Fibroblast of villous mesenchyme (primary cell): ENCODE data around the gene CDC42SE1. TPM values are rescaled to one million over a fixed set of nuclear protein-coding genes. Genes with fewer than 3 reads are reported as not detected.

Source experiments
- DNase-seq: peaks from one replicate; pipeline ENCODE4 v3.0.0-alpha.2; 2010; ENCODE audit warnings: low read depth
- H3K4me3 ChIP-seq: 2 replicates; pipeline ENCODE4 v1.5.1; 2011; ENCODE audit warnings: low read depth, mild to moderate bottlenecking, low read length
- CTCF ChIP-seq: IDR thresholded peaks from 2 replicates; pipeline ENCODE4 v1.5.1; 2012; ENCODE audit warnings: low read depth, mild to moderate bottlenecking, low read length; ENCODE audit not compliant: insufficient read depth
- small RNA-seq: library from RNA; depleted of rRNA; stranded (forward); fragments of <200 nt; gene quantifications from one replicate; pipeline ENCODE3, GENCODE V24; 2012
- total RNA-seq: library from RNA; depleted of rRNA; stranded (reverse); fragments of >200 nt; gene quantifications from 2 replicates; pipeline ENCODE4 v1.2.3, GENCODE V29; 2012

CDC42SE1 gene
- total RNA-seq, 1 donor: 68.2 TPM

GRCh38 chr1:151003180-151003579 is 56.2 kb downstream of the CDC42SE1 start:
- no peak for TF ChIP-seq CTCF
- H3K4me3 ChIP-seq: no peak overlapping the region
- no peak for DNase-seq

- TF ChIP-seq CTCF: no peak
- H3K4me3 ChIP-seq: no peak overlapping the region
- no peak for DNase-seq
Observed at GRCh38 chr1:151002611-151003010, 56.8 kb downstream of the CDC42SE1 start.

- no peak for TF ChIP-seq CTCF
- no peak for DNase-seq
- H3K4me3 ChIP-seq: no peak overlapping the region
Observed at GRCh38 chr1:151002051-151002450, 57.4 kb downstream of the CDC42SE1 start.

- no peak for TF ChIP-seq CTCF
- DNase-seq: no peak
- H3K4me3 ChIP-seq: no peak overlapping the region
Observed at GRCh38 chr1:151001602-151002001, 57.8 kb downstream of the CDC42SE1 start.

Small RNA genes within 50 kb of the gene (small RNA-seq; reads per million reads assigned to genes)
- gene RNU6-884P: 0.66 reads per million

Other genes with a start within 250 kb of the CDC42SE1 start
- 44.1 and 46.6 TPM in 2 replicates for gene ARNT, start 183.0 kb downstream of the CDC42SE1 start, total RNA-seq
- not detected in 2 replicates for gene CTXND2, start 172.5 kb downstream of the CDC42SE1 start, total RNA-seq
- gene SETDB1, start 133.3 kb downstream of the CDC42SE1 start, total RNA-seq: 26.1 and 34.1 TPM in 2 replicates
- 89.9 and 142 TPM in 2 replicates for gene CERS2, start 84.8 kb downstream of the CDC42SE1 start, total RNA-seq
- gene ANXA9, start 77.3 kb downstream of the CDC42SE1 start, total RNA-seq: 0.32 and 0.86 TPM in 2 replicates
- 10.8 and 11.0 TPM in 2 replicates for gene MINDY1, start 52.7 kb downstream of the CDC42SE1 start, total RNA-seq
- gene PRUNE1, start 51.2 kb downstream of the CDC42SE1 start, total RNA-seq: 9.7 and 12.1 TPM in 2 replicates
- gene BNIPL, start 23.0 kb downstream of the CDC42SE1 start, total RNA-seq: under 0.01 TPM in 2 replicates
- 2.6 and 3.0 TPM in 2 replicates for gene C1orf56, start 11.9 kb downstream of the CDC42SE1 start, total RNA-seq
- 8.1 and 9.1 TPM in 2 replicates for gene MLLT11, start 775 bp upstream of the CDC42SE1 start, total RNA-seq
- gene GABPB2, start 11.1 kb upstream of the CDC42SE1 start, total RNA-seq: 7.1 and 9.5 TPM in 2 replicates
- 0.86 and 1.3 TPM in 2 replicates for gene SEMA6C, start 87.0 kb upstream of the CDC42SE1 start, total RNA-seq
- not detected in 2 replicates for gene TNFAIP8L2, start 97.0 kb upstream of the CDC42SE1 start, total RNA-seq
- 10.0 and 11.7 TPM in 2 replicates for gene LYSMD1, start 106.3 kb upstream of the CDC42SE1 start, total RNA-seq
- gene SCNM1, start 106.5 kb upstream of the CDC42SE1 start, total RNA-seq: 23.7 and 31.2 TPM in 2 replicates
- gene TMOD4, start 116.4 kb upstream of the CDC42SE1 start, total RNA-seq: not detected in 2 replicates
- gene VPS72, start 130.6 kb upstream of the CDC42SE1 start, total RNA-seq: 40.3 and 44.0 TPM in 2 replicates
- gene PIP5K1A, start 138.9 kb upstream of the CDC42SE1 start, total RNA-seq: 78.3 and 131 TPM in 2 replicates
- 135 and 139 TPM in 2 replicates for gene PSMD4, start 195.1 kb upstream of the CDC42SE1 start, total RNA-seq
- gene ZNF687, start 222.7 kb upstream of the CDC42SE1 start, total RNA-seq: 12.6 and 16.4 TPM in 2 replicates